SK-N-MC (cell line): Measurements from ENCODE around the gene MADCAM1.

Experiments used
- EZH2 ChIP-seq: fragments of 200-600 bp; sonication (generic); IDR thresholded peaks from one replicate; pipeline ENCODE4 v1.6.1; 2017; ENCODE audit warnings: antibody characterized with exemption
- POLR2AphosphoS5 ChIP-seq: IDR thresholded peaks from 2 replicates; pipeline ENCODE4 v1.6.1; 2012; ENCODE audit warnings: mild to moderate bottlenecking, low read depth, low read length, borderline replicate concordance

GRCh38 chr19:538641-539428 is 42.5 kb downstream of the MADCAM1 start:
- TF ChIP-seq EZH2 (no peak), POLR2AphosphoS5 (no peak)
